H1 (cell line): ENCODE results near the gene POP7. TPM values are rescaled to one million over a fixed set of nuclear protein-coding genes. Genes with fewer than 3 reads are reported as not detected.

ENCODE experiments used
- CTCF ChIA-PET: fragments of 300-600 bp; sonication (Branson Sonifier 250); formaldehyde crosslinking; loops from one replicate; lab custom pipeline; 2021; ENCODE audit not compliant: partially characterized antibody; lab: Charles Lee
- POLR2A ChIA-PET: fragments of 300-600 bp; sonication (Branson Sonifier 250); formaldehyde crosslinking; loops from one replicate; lab custom pipeline; 2021; ENCODE audit warnings: inconsistent platforms; ENCODE audit not compliant: partially characterized antibody; lab: Charles Lee
- DNase-seq, 2 experiments: peaks; one replicate each; pipeline versions ENCODE4 v3.0.0 to v3.0.0-alpha.2; 2010 to 2022; ENCODE audit warnings: low spot score in 2 of 2, low read depth in 1 of 2, mixed read lengths in 1 of 2
- FAIRE-seq: peaks from 2 replicates; lab custom pipeline; 2011; peaks lifted over from hg19 to GRCh38; lab: Jason Lieb, UNC
- H2AFZ ChIP-seq: 2 replicates; pipeline ENCODE4 v1.8.1; 2012; ENCODE audit warnings: low read length, inconsistent platforms
- H2AK5ac ChIP-seq: 2 replicates; pipeline ENCODE4 v1.6.1; 2013; ENCODE audit warnings: low read depth, low read length
- H2BK120ac ChIP-seq: replicated peaks from 2 replicates; pipeline ENCODE3; 2013; ENCODE audit warnings: low read depth, low read length, inconsistent platforms
- H2BK12ac ChIP-seq: 2 replicates; pipeline ENCODE4 v1.6.1; 2013; ENCODE audit warnings: low read depth, low read length
- H2BK15ac ChIP-seq: 2 replicates; pipeline ENCODE4 v1.6.1; 2013; ENCODE audit warnings: low read length
- H2BK20ac ChIP-seq: 2 replicates; pipeline ENCODE4 v1.6.1; 2013; ENCODE audit warnings: low read length
- H2BK5ac ChIP-seq: 2 replicates; pipeline ENCODE4 v1.6.1; 2013; ENCODE audit warnings: low read depth, low read length
- H3K14ac ChIP-seq: 2 replicates; pipeline ENCODE4 v1.6.1; 2013; ENCODE audit warnings: inconsistent platforms; ENCODE audit not compliant: insufficient read length
- H3K18ac ChIP-seq: 2 replicates; pipeline ENCODE4 v1.6.1; 2013; ENCODE audit warnings: low read length; ENCODE audit errors: extremely low read depth
- H3K23ac ChIP-seq: 2 replicates; pipeline ENCODE4 v1.6.1; 2013; ENCODE audit warnings: inconsistent platforms; ENCODE audit not compliant: insufficient read length
- H3K23me2 ChIP-seq: 2 replicates; pipeline ENCODE4 v1.6.1; 2013; ENCODE audit warnings: low read depth, low read length
- H3K27ac ChIP-seq: 2 replicates; pipeline ENCODE4 v1.6.1; 2011; ENCODE audit warnings: low read depth, low read length, inconsistent platforms
- H3K27me3 ChIP-seq, 4 experiments: replicated peaks in 1 of 4; 1 replicate in 1 of 4; 2 replicates in 3 of 4; pipeline versions ENCODE4 v1.6.1 to v1.8.1; 2011 to 2013; ENCODE audit warnings: low read length in 3 of 4, mild to moderate bottlenecking in 3 of 4, inconsistent platforms in 2 of 4, mixed read lengths in 2 of 4, moderate library complexity in 1 of 4; ENCODE audit not compliant: control insufficient read depth in 3 of 4, insufficient read depth in 3 of 4; ENCODE audit errors: extremely low read depth in 1 of 4
- H3K36me3 ChIP-seq, 4 experiments: 2 replicates each; pipeline versions ENCODE4 v1.6.1 to v1.8.1; 2011 to 2013; ENCODE audit warnings: mild to moderate bottlenecking in 4 of 4, low read length in 3 of 4, moderate library complexity in 2 of 4, control low read depth in 1 of 4, inconsistent platforms in 1 of 4; ENCODE audit not compliant: insufficient read depth in 4 of 4, control insufficient read depth in 2 of 4
- H3K4ac ChIP-seq: replicated peaks from 2 replicates; pipeline ENCODE3; 2013; ENCODE audit warnings: low read length, low read depth, mixed read lengths, inconsistent platforms; ENCODE audit not compliant: insufficient read length
- H3K4me1 ChIP-seq, 4 experiments: replicated peaks in 1 of 4; 1 replicate in 1 of 4; 2 replicates in 3 of 4; pipeline versions ENCODE4 v1.6.1 to v1.8.1; 2011 to 2013; ENCODE audit warnings: low read length in 3 of 4, inconsistent platforms in 2 of 4, mixed read lengths in 1 of 4; ENCODE audit not compliant: insufficient read depth in 4 of 4, control insufficient read depth in 3 of 4
- H3K4me2 ChIP-seq, 2 experiments: 2 replicates each; pipeline versions ENCODE4 v1.6.1 to v1.8.1; 2011 to 2013; ENCODE audit warnings: low read depth in 2 of 2, low read length in 2 of 2, control low read depth in 1 of 2, inconsistent platforms in 1 of 2, mild to moderate bottlenecking in 1 of 2; ENCODE audit not compliant: insufficient read depth in 1 of 2
- H3K4me3 ChIP-seq, 4 experiments: fragments of 200-600, 300-600 bp in 1 of 4; sonication (generic), shearing (Covaris generic), sonication (Bioruptor Twin) in 1 of 4; 2 replicates each; pipeline versions ENCODE4 v1.5.1 to v1.8.1; 2011 to 2016; ENCODE audit warnings: low read length in 4 of 4, low read depth in 3 of 4, control low read depth in 2 of 4, inconsistent platforms in 2 of 4, mild to moderate bottlenecking in 2 of 4, mixed read lengths in 1 of 4, moderate library complexity in 1 of 4; ENCODE audit not compliant: insufficient read depth in 2 of 4; ENCODE audit errors: extremely low read depth in 1 of 4
- H3K56ac ChIP-seq: replicated peaks from 2 replicates; pipeline ENCODE3; 2013; ENCODE audit warnings: low read depth, mild to moderate bottlenecking, mixed read lengths, low read length, inconsistent platforms; ENCODE audit not compliant: insufficient read length
- H3K79me1 ChIP-seq: 2 replicates; pipeline ENCODE4 v1.6.1; 2013; ENCODE audit warnings: low read depth, low read length, control low read depth
- H3K79me2 ChIP-seq, 2 experiments: 2 replicates each; pipeline versions ENCODE4 v1.6.1 to v1.8.1; 2012 to 2013; ENCODE audit warnings: low read length in 2 of 2, mild to moderate bottlenecking in 2 of 2, inconsistent platforms in 1 of 2; ENCODE audit not compliant: insufficient read depth in 2 of 2, control insufficient read depth in 1 of 2
- H3K9ac ChIP-seq, 4 experiments: replicated peaks in 1 of 4; 1 replicate in 1 of 4; 2 replicates in 3 of 4; pipeline versions ENCODE4 v1.6.1 to v1.8.1; 2011 to 2013; ENCODE audit warnings: low read depth in 3 of 4, low read length in 3 of 4, control low read depth in 2 of 4, mild to moderate bottlenecking in 2 of 4, moderate library complexity in 2 of 4, inconsistent platforms in 1 of 4; ENCODE audit errors: extremely low read depth in 1 of 4
- H3K9me3 ChIP-seq, 2 experiments: 2 replicates each; pipeline versions ENCODE4 v1.6.1 to v1.8.1; 2012 to 2013; ENCODE audit warnings: mild to moderate bottlenecking in 2 of 2, moderate library complexity in 2 of 2, control low read depth in 1 of 2, inconsistent platforms in 1 of 2, low read depth in 1 of 2, low read length in 1 of 2, mixed read lengths in 1 of 2; ENCODE audit not compliant: insufficient read depth in 2 of 2
- H4K20me1 ChIP-seq, 2 experiments: replicated peaks in 1 of 2; 2 replicates each; pipeline versions ENCODE3 to v1.8.1; 2011 to 2013; ENCODE audit warnings: inconsistent platforms in 2 of 2, low read length in 2 of 2, mild to moderate bottlenecking in 1 of 2; ENCODE audit not compliant: insufficient read depth in 2 of 2, control insufficient read depth in 1 of 2
- H4K5ac ChIP-seq: 2 replicates; pipeline ENCODE4 v1.6.1; 2013; ENCODE audit warnings: low read length, low read depth, mixed read lengths, inconsistent platforms; ENCODE audit not compliant: insufficient read length
- H4K8ac ChIP-seq: 2 replicates; pipeline ENCODE4 v1.8.0; 2013; ENCODE audit warnings: mild to moderate bottlenecking, moderate library complexity, low read length, inconsistent platforms; ENCODE audit not compliant: insufficient read depth; ENCODE audit errors: extremely low read depth
- H4K91ac ChIP-seq: replicated peaks from 2 replicates; pipeline ENCODE3; 2013; ENCODE audit warnings: low read length, mixed read lengths, inconsistent platforms; ENCODE audit not compliant: insufficient read length
- BRCA1 ChIP-seq: IDR thresholded peaks from 2 replicates; pipeline ENCODE4 v1.6.1; 2012; ENCODE audit warnings: low read depth, low read length, improper control_type of control experiment
- CHD1 ChIP-seq: IDR thresholded peaks from 2 replicates; pipeline ENCODE4 v1.6.1; 2012; ENCODE audit warnings: low read depth, low read length, improper control_type of control experiment
- EGR1 ChIP-seq: IDR thresholded peaks from 2 replicates; pipeline ENCODE4 v1.6.1; 2011; ENCODE audit warnings: low read depth, low read length, borderline replicate concordance
- KDM1A ChIP-seq: fragments of 200-600, 300-600 bp; sonication (generic); IDR thresholded peaks from 2 replicates; pipeline ENCODE4 v1.7.1; 2016; ENCODE audit warnings: mild to moderate bottlenecking, low read length, borderline replicate concordance
- MAX ChIP-seq: IDR thresholded peaks from 2 replicates; pipeline ENCODE4 v1.6.1; 2012; ENCODE audit warnings: inconsistent platforms
- NANOG ChIP-seq: IDR thresholded peaks from 2 replicates; pipeline ENCODE4 v1.6.1; 2011; ENCODE audit warnings: low read length, low read depth, mild to moderate bottlenecking, inconsistent platforms; ENCODE audit not compliant: insufficient read depth, poor library complexity, severe bottlenecking
- RFX5 ChIP-seq: IDR thresholded peaks from 2 replicates; pipeline ENCODE4 v1.6.1; 2011; ENCODE audit warnings: low read depth, low read length, improper control_type of control experiment, borderline replicate concordance
- SAP30 ChIP-seq: fragments of 300-600 bp; sonication (generic); IDR thresholded peaks from 2 replicates; pipeline ENCODE4 v1.7.1; 2012; ENCODE audit warnings: low read length, moderate library complexity, mild to moderate bottlenecking, inconsistent platforms; ENCODE audit not compliant: insufficient read depth, insufficient replicate concordance
- SIX5 ChIP-seq: IDR thresholded peaks from 2 replicates; pipeline ENCODE4 v1.6.1; 2011; ENCODE audit warnings: mild to moderate bottlenecking, low read depth, low read length
- SUZ12 ChIP-seq: fragments of 200-600 bp; sonication (generic); IDR thresholded peaks from 2 replicates; pipeline ENCODE4 v1.6.1; 2012; ENCODE audit warnings: mild to moderate bottlenecking, inconsistent platforms, low read length, moderate library complexity, mixed read lengths
- TCF12 ChIP-seq: IDR thresholded peaks from 2 replicates; pipeline ENCODE4 v1.6.1; 2011; ENCODE audit warnings: low read depth, mild to moderate bottlenecking, low read length
- WGBS, 2 experiments: shearing (Covaris generic) in 1 of 2; methylation state at CpG; one replicate each; pipeline versions ENCODE4 v1.1.6 to v1.1.7; 2013 to 2015; ENCODE audit warnings: low lambda C conversion rate in 2 of 2, mixed read lengths in 2 of 2, inconsistent platforms in 1 of 2, low coverage in 1 of 2, missing lambda C conversion rate in 1 of 2; ENCODE audit not compliant: insufficient replicate concordance in 2 of 2, insufficient coverage in 1 of 2, insufficient read length in 1 of 2; ENCODE audit errors: extremely low coverage in 1 of 2, missing lambda C conversion rate in 1 of 2; 5-methylcytosine and 5-hydroxymethylcytosine counted together
- polyA plus RNA-seq, 7 experiments: library from polyadenylated mRNA; depleted of rRNA in 3 of 7; stranded (reverse) in 5 of 7; unstranded in 2 of 7; fragments of >200 nt in 5 of 7; fragments of 200-250 nt in 2 of 7; gene quantifications; 1 replicate in 5 of 7; 2 replicates in 1 of 7; 4 replicates in 1 of 7; pipeline versions ENCODE4 v1.2.1 to v1.2.3, GENCODE V29; 2011 to 2013; ENCODE audit warnings: missing spikeins in 2 of 7, mixed read lengths in 2 of 7
- total RNA-seq: library from RNA; stranded (reverse); fragmentation: NEBNext Ultra II Directional; extraction: Animal tissue kit (Norgen Biotek cat#: 25700); gene quantifications from 2 replicates; pipeline ENCODE4 v1.2.1, GENCODE V29; 2021
- TF ChIP-seq, protein P1 (sequence below): IDR thresholded peaks from 2 replicates; pipeline ENCODE4 v1.6.1; 2011; ENCODE audit warnings: low read depth, mild to moderate bottlenecking, low read length; ENCODE audit not compliant: insufficient read depth

POP7 gene
- total and polyA plus RNA-seq, 2 of the 8 experiments (the other 6 are each of a cell fraction or from before 2014, with no cell fraction given): 92.5 to 135 TPM

- Histone ChIP-seq H4K20me1 (no peaks in the 10 kb centered on the region), H4K91ac (no peak overlapping the region), H2AK5ac (no peak overlapping the region), H3K36me3 (no peaks in the 10 kb centered on the region), H2BK120ac (no peak overlapping the region), H3K27me3 (no peaks in the 10 kb centered on the region), H2BK5ac (no peak overlapping the region), H3K23me2 (no peaks in the 10 kb centered on the region), H2BK20ac (no peak overlapping the region), H3K18ac (no peak overlapping the region), H3K4ac (no peak overlapping the region), H4K8ac (no peak overlapping the region), H2AFZ (no peak overlapping the region), H3K27ac (no peak overlapping the region), H3K9me3 (no peaks in the 10 kb centered on the region), H3K4me2 (no peak overlapping the region), H4K5ac (no peak overlapping the region), H2BK12ac (no peak overlapping the region), H3K23ac (no peak overlapping the region), H3K79me2 (no peaks in the 10 kb centered on the region), H3K56ac (no peak overlapping the region), H3K4me3 (no peak overlapping the region), H3K4me1 (no peaks in the 10 kb centered on the region), H3K9ac (no peak overlapping the region), H3K79me1 (no peaks in the 10 kb centered on the region), H3K14ac (no peak overlapping the region), H2BK15ac (no peak overlapping the region)
- CTCF ChIA-PET: interaction anchor here (0.7 to 6.2 kb wide), 4 partner anchors 23 to 195 kb away, joined by 3 to 28 read pairs (median 4); no protein-coding TSS in a partner anchor
- WGBS, 2 experiments: 89% methylated on average over 5 of the region's 5 CpGs; no CpG with 5 or more reads in 1 of the 2 experiments
- no peak for DNase-seq
- POLR2A ChIA-PET: no interaction called here
- no peak for FAIRE-seq
- TF ChIP-seq CHD1: no peak
- TF ChIP-seq TCF12: no peak
- no peak for TF ChIP-seq SAP30
- TF ChIP-seq NANOG: no peak
- no peak for TF ChIP-seq RFX5
- TF ChIP-seq SIX5: no peak
- no peak for TF ChIP-seq SUZ12
- TF ChIP-seq KDM1A: no peak
- TF ChIP-seq, protein P1, sequence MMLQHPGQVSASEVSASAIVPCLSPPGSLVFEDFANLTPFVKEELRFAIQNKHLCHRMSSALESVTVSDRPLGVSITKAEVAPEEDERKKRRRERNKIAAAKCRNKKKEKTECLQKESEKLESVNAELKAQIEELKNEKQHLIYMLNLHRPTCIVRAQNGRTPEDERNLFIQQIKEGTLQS: no peak
- no peak for TF ChIP-seq BRCA1
- no peak for TF ChIP-seq MAX
- no peak for TF ChIP-seq EGR1
Measured at GRCh38 chr7:100665168-100665726, 40.7 kb upstream of the POP7 start.
